ENCODE results near the gene PBX1.

The PBX1 gene

DNA sequence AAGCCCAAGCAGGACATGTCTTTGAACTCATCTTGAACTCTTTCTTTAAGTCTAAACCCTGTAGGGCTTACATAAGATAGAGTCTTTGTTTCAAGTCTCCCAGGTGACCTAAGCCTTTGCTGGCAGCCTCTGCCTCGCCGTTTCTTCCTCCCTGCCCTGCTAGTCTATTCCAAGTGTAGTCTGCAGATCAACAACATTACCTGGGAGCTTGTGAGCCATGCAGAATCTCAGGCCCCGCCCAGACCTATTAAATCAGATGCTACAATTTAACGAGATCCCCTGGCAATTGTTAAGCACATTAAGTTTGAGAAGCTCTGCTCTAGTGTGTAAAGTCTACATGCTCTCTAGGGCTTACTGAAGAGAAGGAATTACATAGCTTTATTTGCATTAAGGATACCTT lies 271.6 kb downstream of the PBX1 start:
- DNase-seq: no peak

DNA sequence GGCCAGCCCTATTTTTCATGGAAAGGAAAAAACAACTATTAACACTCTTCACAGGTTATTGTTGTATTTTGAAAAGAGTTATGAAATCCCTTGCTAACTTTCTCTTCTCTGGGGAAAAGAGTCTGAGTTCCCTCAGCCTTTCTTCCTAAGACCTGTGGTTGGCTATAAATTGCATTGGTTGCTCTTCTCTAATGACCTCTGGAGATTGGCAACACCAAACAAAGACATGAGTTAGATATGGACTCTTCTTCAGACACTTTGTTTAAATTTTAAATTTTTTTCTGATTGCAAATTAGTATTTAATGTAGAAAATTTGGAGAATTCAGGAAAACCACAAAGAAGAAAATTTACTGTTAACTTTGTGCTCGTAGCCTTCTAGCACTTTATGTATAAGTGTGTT lies 275.7 kb downstream of the PBX1 start:
- DNase-seq: no peak

GRCh38 chr1:164836614-164837018 lies 277.6 kb downstream of the PBX1 start:
- no peak for DNase-seq

DNA sequence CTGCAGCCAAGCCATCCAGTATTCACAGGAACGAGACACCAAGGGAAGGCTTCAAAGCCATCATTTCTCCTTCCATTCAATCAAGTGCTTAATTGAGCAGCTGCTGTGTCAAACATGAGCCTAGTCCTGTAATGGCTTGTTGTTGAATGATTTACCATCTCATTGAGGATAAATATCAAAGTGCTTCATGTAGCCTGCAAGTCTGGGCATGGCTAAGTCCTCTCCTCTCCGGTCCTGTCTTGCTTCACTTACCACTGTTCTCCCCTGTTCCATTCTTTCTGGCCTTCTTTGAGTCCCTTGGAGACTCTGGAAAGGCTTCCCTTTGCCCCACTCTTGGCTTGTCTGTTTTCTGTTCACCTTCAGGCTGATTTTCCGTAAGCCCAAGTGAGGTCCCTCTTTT lies 279.8 kb downstream of the PBX1 start:
- no peak for DNase-seq

DNA sequence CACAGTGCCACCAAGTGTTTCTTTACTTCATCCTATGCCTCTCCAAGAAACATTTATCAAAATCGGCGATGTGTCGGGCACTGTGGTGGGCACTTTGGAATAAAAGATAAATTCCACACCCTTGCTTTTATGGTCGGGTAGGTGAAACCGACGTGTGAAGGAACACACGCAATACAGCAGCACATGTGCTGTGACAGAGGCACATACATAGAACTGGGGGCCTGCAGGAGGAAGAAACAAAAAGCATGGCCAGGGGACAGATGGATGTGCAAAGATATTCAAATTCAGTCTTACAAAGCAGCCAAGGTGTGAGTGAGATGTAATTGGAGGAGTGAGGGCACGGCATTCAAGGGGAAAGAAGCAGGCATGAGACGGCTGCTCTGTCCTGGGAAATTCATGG lies 282.0 kb downstream of the PBX1 start:
- no peak for DNase-seq

DNA sequence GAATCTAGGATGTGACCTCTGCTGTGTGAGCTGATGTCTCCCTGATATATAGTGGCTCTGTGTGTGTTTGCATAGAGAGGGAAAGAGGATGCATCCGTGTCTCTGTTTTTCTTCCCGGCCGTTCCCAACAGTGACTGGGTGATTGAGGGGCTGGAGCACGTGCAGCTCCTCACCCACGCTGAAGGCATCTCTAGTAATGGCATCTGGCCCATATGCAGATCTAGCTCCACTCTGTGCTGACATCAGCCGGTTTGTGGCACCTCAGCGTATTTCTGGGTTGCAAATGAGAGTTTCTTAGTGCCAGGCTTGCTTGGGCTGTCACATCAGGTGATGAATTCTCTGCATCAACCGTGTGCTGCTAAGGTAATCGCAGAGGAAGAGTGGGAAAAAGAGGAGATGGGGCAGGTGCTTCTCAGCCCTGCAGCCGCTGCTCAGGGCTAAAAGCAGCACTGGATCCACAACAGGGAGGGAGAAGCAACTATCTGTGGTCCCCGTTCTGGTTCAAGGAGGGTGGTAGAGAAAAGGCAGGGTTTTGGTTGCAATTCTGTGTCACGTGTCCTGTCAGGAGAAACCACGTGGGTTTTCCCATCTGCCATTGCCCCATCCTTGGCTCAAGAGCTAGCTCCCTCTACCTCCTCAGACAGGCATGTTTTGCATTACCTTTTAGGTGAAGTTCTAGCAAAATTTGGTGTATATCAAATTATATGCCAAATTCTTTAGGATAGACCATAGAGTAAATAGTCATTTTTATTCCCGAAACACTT lies 282.9 kb downstream of the PBX1 start:
- no peak for DNase-seq

- DNase-seq: no peak
These were observed 283.9 kb downstream of the PBX1 start for GRCh38 chr1:164842870-164843269.

- DNase-seq: no peak
These were observed 284.9 kb downstream of the PBX1 start for GRCh38 chr1:164843743-164844500.

GRCh38 chr1:164846731-164847691 lies 288.0 kb downstream of the PBX1 start:
- DNase-seq: no peak

DNA sequence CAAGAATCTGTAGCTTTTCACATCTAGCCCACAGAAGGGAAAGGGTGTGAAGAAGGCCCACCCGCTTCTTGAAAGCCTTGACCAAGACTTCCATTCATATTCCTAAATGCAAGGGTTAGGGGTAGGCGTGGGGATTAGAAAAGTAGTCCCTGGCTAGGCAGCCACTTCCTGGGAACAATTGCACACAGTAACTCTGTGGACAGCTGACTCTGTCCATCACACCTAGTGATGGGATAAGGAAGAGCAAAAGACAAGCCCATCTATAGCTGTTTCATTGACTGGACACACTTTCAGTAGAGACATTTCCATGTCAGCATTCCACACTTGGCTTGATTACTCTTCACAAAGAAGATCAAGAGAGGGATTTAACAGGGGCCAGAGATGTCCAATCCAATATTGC lies 294.2 kb downstream of the PBX1 start:
- DNase-seq: no peak

DNA sequence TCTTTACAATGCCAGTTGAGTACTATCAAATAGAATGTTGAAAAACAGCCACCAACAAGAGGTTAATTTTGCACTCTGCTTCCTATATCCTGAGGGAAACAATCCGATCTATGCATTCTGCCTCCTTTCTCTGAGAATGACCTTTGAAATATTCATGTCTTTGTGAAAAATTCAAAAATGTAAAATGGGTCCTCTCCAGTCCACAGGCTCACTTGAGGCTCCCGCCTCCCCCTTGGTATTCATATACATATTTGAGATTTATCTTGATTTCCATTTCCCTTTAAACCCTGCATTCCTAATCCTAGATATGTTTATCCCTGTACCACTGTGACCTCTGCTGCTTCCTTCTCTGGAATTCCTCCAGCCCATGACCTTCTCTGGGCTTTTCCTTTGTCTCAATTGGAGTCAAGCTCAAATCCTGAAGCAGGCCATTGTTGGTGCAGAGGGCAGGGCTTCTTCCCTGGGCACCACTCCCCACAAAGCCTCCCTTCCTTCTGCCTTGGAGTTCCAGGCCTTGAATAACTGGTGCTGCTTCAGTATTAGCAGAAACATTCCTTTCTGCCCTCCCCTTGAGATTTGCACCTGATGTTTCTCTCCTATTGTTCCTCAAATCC lies 296.8 kb downstream of the PBX1 start:
- no peak for DNase-seq

GRCh38 chr1:164856381-164856780 lies 297.4 kb downstream of the PBX1 start:
- DNase-seq: no peak

GRCh38 chr1:164857439-164857838 lies 298.5 kb downstream of the PBX1 start:
- DNase-seq: no peak

GRCh38 chr1:164858096-164858632 lies 299.2 kb downstream of the PBX1 start:
- DNase-seq: no peak

DNA sequence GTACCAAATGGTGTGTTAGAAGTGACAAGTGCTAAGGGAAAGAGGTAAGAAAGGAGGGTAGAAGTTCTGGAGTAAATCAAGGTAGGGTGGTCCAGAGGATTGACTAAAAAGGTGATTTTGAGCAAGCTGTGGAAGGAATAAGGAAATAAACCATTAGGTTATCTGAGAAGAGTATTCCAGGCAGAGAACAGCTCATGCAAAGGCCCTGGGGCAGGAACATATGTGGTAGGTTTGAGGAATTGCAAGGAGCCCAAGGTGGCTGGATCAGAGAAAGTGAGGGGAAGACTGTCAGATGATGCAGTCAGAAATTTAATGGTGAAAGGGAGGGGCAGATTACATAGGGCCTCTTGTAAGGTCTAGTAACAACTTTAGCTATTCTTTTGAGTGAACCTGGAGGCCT lies 302.6 kb downstream of the PBX1 start:
- no peak for DNase-seq

DNA sequence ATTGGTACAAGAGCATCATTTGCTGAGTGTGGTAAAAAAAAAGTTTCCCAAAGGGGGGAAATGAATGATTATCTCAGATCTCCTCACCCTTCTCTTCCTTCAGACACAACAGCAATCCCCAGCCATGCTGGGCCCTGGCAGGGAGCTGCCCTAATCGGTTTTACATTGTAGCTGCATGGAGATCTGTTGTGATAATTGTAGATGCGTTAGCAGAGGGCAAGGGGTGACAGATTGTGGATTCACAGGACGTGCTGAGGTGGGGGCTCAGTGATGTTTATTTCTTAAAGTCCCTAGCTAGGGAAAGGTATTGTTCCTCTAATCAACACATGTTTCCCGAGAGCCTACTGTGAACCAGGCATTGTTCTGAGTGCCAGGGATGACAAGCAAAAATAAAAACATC lies 304.1 kb downstream of the PBX1 start:
- no peak for DNase-seq

DNA sequence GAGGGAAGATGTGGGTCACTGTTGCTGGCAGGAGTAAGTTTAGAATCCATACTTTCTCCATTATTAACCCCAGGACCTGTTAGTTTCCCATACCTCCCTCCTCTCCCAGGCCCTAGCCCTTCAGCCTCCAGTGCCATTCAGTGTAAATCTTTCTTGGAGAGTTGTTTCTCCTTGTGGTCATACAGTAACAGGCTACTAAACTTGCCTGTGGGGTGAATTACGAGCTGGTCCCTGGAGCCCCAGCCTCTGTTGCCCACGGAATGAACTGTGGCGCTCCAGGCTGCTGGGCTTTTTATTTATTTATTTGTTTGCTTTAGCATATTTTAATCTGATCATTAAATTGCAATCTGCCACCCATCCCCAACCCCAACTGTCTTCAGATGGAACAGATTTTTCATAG lies 305.2 kb downstream of the PBX1 start:
- no peak for DNase-seq

DNA sequence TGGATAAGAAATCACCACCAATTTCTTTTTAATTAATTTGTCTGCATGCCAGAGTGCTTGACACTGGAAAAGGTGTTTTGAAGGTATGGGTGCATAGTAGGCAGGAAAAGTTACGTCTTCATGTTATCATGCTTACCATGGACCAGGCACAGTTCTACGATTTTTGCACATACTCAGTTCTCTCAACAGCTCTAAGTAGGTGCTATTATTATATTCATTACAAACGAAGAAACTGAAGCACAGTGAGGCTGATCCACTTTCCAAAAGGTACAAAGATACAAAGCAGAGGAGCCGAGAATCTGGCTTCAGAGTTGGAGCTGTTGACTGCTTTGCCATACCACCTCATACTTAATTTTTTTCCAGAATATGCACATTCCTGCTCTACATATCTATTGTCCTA lies 306.4 kb downstream of the PBX1 start:
- DNase-seq: no peak

GRCh38 chr1:164867590-164867989 lies 308.6 kb downstream of the PBX1 start:
- no peak for DNase-seq

DNA sequence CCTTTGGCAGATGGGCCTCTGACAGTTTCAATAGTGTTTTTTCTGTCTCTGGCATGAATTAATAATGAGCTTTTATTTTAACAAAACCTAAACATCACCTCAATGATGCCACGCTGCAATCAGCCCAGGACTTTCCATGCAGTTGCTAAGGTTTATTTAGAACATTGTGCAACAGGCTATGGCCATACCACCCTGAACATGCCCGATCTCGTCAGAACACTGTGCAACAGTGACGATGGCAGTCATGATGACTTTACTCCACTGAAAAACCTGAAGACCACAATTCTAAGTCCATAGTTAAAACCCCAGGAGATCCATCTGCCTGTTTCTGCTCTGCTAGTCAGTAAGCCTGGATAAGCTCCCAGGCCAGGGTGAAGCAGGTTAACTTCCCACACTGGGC lies 310.0 kb downstream of the PBX1 start:
- DNase-seq: no peak

DNA sequence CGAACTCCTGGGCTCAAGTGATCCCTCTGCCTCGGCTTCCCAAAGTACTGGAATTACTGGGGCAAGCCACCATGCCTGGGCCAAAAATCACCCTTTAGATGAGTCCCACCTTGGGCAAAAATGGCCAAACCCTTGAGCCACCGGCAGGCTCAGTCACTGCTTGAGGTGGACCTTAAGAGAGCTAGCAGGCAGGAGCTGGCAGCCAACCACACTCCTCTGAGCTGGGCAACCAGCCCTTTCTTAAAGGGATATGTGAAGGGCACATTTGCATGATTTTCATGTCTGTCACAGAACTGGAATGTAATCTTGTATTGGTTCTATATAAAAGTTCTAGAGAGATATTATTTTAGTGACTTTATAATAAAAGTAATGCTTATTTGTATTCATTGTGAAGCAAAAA lies 316.5 kb downstream of the PBX1 start:
- no peak for DNase-seq

All from right kidney (tissue), 1 donor.